OCI-LY7 (cell line): Measurements from ENCODE around the gene GRIK1. TPM values are rescaled to one million over a fixed set of nuclear protein-coding genes. Genes with fewer than 3 reads are reported as not detected.

Experiments
- BruUV-seq: library from RNA; stranded (reverse); fragments of 400-500 nt; replicated peaks from 2 replicates; lab custom pipeline; 2021; lab: Mats Ljungman, UMichigan
- CTCF ChIA-PET: fragments of 300-600 bp; sonication (Branson Sonifier 250); formaldehyde crosslinking; loops from one replicate; lab custom pipeline; 2022; ENCODE audit warnings: antibody characterized with exemption; ENCODE audit not compliant: unreplicated experiment; lab: Charles Lee
- POLR2A ChIA-PET: fragments of 300-600 bp; sonication (Branson Sonifier 250); formaldehyde crosslinking; loops from one replicate; lab custom pipeline; 2022; ENCODE audit warnings: antibody characterized with exemption; lab: Charles Lee
- DNase-seq: peaks from one replicate; pipeline ENCODE4 v3.0.0-alpha.2; 2015; ENCODE audit warnings: low spot score
- H2AFZ ChIP-seq: fragments of 200-600 bp; sonication (generic), shearing (Covaris generic); 2 replicates; pipeline ENCODE4 v1.6.1; 2014; ENCODE audit warnings: mild to moderate bottlenecking, antibody characterized with exemption, low read length, moderate library complexity
- H3K27ac ChIP-seq: fragments of 200-600 bp; sonication (generic); 2 replicates; pipeline ENCODE4 v1.5.1; 2014; ENCODE audit warnings: mixed run types, low read depth, mild to moderate bottlenecking, moderate library complexity, low read length, inconsistent platforms; ENCODE audit not compliant: poor library complexity, severe bottlenecking
- H3K36me3 ChIP-seq: fragments of 200-600 bp; sonication (generic); 2 replicates; pipeline ENCODE4 v1.6.1; 2014; ENCODE audit warnings: mild to moderate bottlenecking, antibody characterized with exemption, low read length, moderate library complexity, mixed read lengths; ENCODE audit not compliant: insufficient read depth
- H3K4me1 ChIP-seq: fragments of 200-600 bp; sonication (generic); 2 replicates; pipeline ENCODE4 v1.5.1; 2014; ENCODE audit warnings: mild to moderate bottlenecking, low read length; ENCODE audit not compliant: insufficient read depth, poor library complexity, severe bottlenecking
- H3K4me2 ChIP-seq: fragments of 200-600 bp; sonication (generic); 2 replicates; pipeline ENCODE4 v1.6.1; 2014; ENCODE audit warnings: mild to moderate bottlenecking, low read length
- H3K4me3 ChIP-seq: fragments of 200-600 bp; sonication (generic); 2 replicates; pipeline ENCODE4 v1.5.1; 2014; ENCODE audit warnings: mild to moderate bottlenecking, low read depth, low read length; ENCODE audit not compliant: poor library complexity, severe bottlenecking
- H3K79me2 ChIP-seq: fragments of 200-600 bp; sonication (generic); 2 replicates; pipeline ENCODE4 v1.6.1; 2016; ENCODE audit warnings: low read depth, mild to moderate bottlenecking, low read length, moderate library complexity, mixed read lengths; ENCODE audit not compliant: insufficient read depth
- H3K9me2 ChIP-seq: fragments of 200-600 bp; sonication (generic); 2 replicates; pipeline ENCODE4 v1.6.1; 2016; ENCODE audit warnings: mild to moderate bottlenecking, low read length, mixed read lengths; ENCODE audit not compliant: insufficient read depth
- H3K9me3 ChIP-seq: fragments of 200-600 bp; sonication (generic); 2 replicates; pipeline ENCODE4 v1.6.1; 2014; ENCODE audit warnings: mild to moderate bottlenecking, mixed run types, low read length, mixed read lengths
- H4K20me1 ChIP-seq: fragments of 200-600 bp; sonication (generic); 2 replicates; pipeline ENCODE4 v1.6.1; 2014; ENCODE audit warnings: mild to moderate bottlenecking, antibody characterized with exemption, low read length, moderate library complexity, mixed read lengths; ENCODE audit not compliant: insufficient read depth
- EZH2phosphoT487 ChIP-seq: fragments of 200-600 bp; sonication (generic); IDR thresholded peaks from 2 replicates; pipeline ENCODE4 v1.6.1; 2018; ENCODE audit warnings: low read depth, borderline replicate concordance, mild to moderate bottlenecking, mixed run types, antibody characterized with exemption, low read length, moderate library complexity, mixed read lengths
- intact Hi-C: fragments of 100-400 bp; cut with micrococcal nuclease; formaldehyde crosslinking; loops from one replicate; pipeline ENCODE4 v1.10.0; 2022; ENCODE audit not compliant: unreplicated experiment
- total RNA-seq, 2 experiments: library from RNA; depleted of rRNA in 1 of 2; stranded (reverse); fragments of >200 nt in 1 of 2; shearing (Covaris generic) in 1 of 2; gene quantifications; 2 replicates each; pipeline ENCODE4 v1.2.3, GENCODE V29; 2014 to 2022
- TF ChIP-seq, protein P1 (sequence below): fragments of 200-600 bp; sonication (generic); conservative IDR thresholded peaks from 2 replicates; pipeline ENCODE4 v1.5.1; 2014; ENCODE audit warnings: mild to moderate bottlenecking, antibody characterized with exemption, low read length, moderate library complexity, mixed read lengths

The GRIK1 gene
- total RNA-seq, 2 experiments from 2014 or later, result 4.1 TPM; not detected in 1

DNA sequence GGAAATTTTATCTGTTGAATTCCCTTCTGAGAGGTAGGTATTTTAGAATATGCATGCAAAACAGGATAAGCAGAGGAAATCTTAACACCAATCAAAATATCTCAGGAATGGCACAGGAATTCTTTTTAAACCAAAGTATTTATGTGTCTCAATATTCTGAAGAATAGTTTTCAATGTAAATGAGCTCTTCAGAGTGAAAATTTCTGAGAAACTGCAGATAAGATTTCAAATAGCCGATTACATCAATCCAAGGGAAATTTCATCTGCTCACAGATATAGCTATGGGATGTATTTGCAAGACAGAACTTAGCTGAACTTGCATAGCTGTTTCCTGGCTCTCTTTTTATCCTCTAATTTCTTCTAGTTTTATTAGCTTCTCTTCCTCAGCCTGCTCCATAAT is 209.5 kb downstream of the GRIK1 start:
- no peak overlapping the region for H3K4me3 ChIP-seq
- ChIA-PET CTCF (no interaction called here), POLR2A (interaction anchor here (0.9 to 1.0 kb wide), 2 partner anchors 11 to 41 kb away, joined by 3 to 4 read pairs; no protein-coding TSS in a partner anchor)
- no peaks in the 10 kb centered on the region for H3K9me2 ChIP-seq
- DNase-seq, result no peak
- H3K9me3 ChIP-seq, result no peaks in the 10 kb centered on the region
- H4K20me1 ChIP-seq, result no peaks in the 10 kb centered on the region
- H3K27ac ChIP-seq, result no peak overlapping the region
- peaks cover 14% of the 10 kb centered on the region for H3K4me1 ChIP-seq
- intact Hi-C loops, result no loop called here
- H3K36me3 ChIP-seq, result no peaks in the 10 kb centered on the region
- H3K79me2 ChIP-seq, result no peaks in the 10 kb centered on the region
- no peak for TF ChIP-seq EZH2phosphoT487
- TF ChIP-seq, protein P1, sequence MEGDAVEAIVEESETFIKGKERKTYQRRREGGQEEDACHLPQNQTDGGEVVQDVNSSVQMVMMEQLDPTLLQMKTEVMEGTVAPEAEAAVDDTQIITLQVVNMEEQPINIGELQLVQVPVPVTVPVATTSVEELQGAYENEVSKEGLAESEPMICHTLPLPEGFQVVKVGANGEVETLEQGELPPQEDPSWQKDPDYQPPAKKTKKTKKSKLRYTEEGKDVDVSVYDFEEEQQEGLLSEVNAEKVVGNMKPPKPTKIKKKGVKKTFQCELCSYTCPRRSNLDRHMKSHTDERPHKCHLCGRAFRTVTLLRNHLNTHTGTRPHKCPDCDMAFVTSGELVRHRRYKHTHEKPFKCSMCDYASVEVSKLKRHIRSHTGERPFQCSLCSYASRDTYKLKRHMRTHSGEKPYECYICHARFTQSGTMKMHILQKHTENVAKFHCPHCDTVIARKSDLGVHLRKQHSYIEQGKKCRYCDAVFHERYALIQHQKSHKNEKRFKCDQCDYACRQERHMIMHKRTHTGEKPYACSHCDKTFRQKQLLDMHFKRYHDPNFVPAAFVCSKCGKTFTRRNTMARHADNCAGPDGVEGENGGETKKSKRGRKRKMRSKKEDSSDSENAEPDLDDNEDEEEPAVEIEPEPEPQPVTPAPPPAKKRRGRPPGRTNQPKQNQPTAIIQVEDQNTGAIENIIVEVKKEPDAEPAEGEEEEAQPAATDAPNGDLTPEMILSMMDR, result no peak
- BruUV-seq, result no TSS peak
- no peak overlapping the region for H2AFZ ChIP-seq
- no peak overlapping the region for H3K4me2 ChIP-seq

DNA sequence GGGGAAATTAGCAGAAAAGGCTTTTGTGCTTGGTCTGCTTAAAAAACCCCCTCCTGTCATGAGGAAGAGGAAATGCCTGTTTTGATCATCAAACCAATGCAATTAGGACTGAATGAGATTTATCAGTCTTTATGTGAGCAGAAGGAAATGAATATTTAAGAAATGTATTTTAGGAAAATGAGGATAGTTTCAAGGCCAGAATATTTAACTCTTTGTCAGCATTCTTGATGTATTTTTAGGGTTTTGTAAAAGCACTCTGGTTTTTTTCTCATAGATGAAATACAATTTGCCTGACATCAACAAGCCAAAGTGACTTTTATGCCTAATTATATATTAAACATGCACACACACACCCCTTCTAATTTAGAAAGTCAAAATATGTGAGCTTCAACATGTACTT is 213.8 kb downstream of the GRIK1 start:
- no peaks in the 10 kb centered on the region for H3K9me2 ChIP-seq
- peak overlapping the region; percentile 9; the same call in 1 of the 2 replicates for H2AFZ ChIP-seq
- no TSS peak for BruUV-seq
- no peak for DNase-seq
- H3K27ac ChIP-seq, result no peak overlapping the region
- no peaks in the 10 kb centered on the region for H3K9me3 ChIP-seq
- no peak for TF ChIP-seq EZH2phosphoT487
- TF ChIP-seq, protein P1, result no peak
- intact Hi-C loops, result no loop called here
- peaks cover 14% of the 10 kb centered on the region for H3K4me1 ChIP-seq
- no peak overlapping the region for H3K4me2 ChIP-seq
- no peaks in the 10 kb centered on the region for H3K79me2 ChIP-seq
- CTCF ChIA-PET, result no interaction called here
- H4K20me1 ChIP-seq, result no peaks in the 10 kb centered on the region
- H3K4me3 ChIP-seq, result no peak overlapping the region
- H3K36me3 ChIP-seq, result no peaks in the 10 kb centered on the region
- POLR2A ChIA-PET, result no interaction called here

DNA sequence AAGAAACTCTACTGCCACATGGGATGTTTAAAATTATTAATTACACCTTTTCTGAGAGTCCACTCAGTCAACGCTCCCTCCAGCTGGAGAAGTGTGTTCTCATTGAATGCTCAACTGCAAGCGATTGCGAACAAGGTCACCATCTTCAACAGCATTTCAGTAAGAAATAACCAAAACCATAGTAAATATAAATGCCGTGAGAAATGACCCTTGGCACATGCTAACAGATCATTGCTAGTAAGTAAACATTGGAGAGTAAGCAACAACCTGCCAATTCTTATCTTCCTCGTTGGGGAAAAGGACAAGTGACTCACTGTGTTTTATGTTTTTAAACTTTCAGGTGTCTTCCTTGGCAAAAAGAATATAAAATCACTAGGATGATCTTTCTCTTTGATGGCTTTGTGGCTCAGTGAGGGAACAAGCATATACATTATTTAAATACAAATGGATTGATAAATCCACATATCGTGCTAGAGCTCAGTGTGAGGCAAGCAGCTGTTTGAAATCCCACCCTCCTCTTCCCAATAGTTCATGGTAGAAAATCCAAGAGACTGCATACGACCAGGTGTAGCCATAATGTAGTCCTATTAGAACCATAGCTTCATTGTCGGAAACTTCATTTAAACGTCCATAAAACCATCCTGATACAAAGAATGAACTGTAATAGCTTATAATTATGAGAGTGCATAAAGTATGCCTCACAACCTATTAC is 214.6 kb downstream of the GRIK1 start:
- H3K4me2 ChIP-seq, result no peak overlapping the region
- H4K20me1 ChIP-seq, result no peaks in the 10 kb centered on the region
- H3K4me1 ChIP-seq, result peaks cover 14% of the 10 kb centered on the region
- BruUV-seq, result no TSS peak
- intact Hi-C loops, result no loop called here
- H2AFZ ChIP-seq, result peak overlapping the region; percentile 9; the same call in 1 of the 2 replicates
- POLR2A ChIA-PET, result interaction anchor here (0.6 to 0.8 kb wide), 3 partner anchors 12 to 44 kb away, joined by 3 to 6 read pairs (median 3); no protein-coding TSS in a partner anchor
- CTCF ChIA-PET, result no interaction called here
- no peak overlapping the region for H3K27ac ChIP-seq
- H3K36me3 ChIP-seq, result no peaks in the 10 kb centered on the region
- H3K9me2 ChIP-seq, result no peaks in the 10 kb centered on the region
- TF ChIP-seq, protein P1, result no peak
- TF ChIP-seq EZH2phosphoT487, result no peak
- no peaks in the 10 kb centered on the region for H3K9me3 ChIP-seq
- H3K4me3 ChIP-seq, result no peak overlapping the region
- no peaks in the 10 kb centered on the region for H3K79me2 ChIP-seq
- DNase-seq, result no peak
